Measurements from ENCODE around the gene DOP1B.

The DOP1B gene

DNA sequence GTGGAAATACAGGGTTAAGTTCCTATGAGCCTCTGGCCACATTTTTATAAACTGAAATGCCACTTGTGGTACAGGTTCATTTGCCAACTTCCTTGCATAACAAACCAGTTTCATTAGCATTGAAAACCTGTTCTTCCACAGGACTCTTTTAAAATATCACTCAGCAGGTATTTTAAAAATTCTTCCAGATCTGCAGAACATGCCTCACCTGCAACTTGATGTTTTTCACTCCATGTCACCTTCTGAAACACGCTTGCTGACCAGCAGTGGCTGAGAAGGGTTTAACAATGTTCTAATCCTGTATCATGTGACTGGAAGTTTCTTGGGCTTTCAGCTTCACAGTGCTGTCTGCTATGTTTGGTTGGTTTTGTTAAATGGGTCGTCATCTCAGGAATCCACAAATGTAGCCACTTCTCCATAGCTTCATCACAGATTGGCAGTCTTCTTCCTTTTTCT lies 39.3 kb upstream of the DOP1B start:
- H3K4me1 ChIP-seq (ENCODE audit: insufficient read depth, low read length, poor library complexity, severe bottlenecking), result peaks cover 4% of the 10 kb centered on the region
- no peak overlapping the region for H3K9ac ChIP-seq (ENCODE audit: low read depth, low read length, poor library complexity, severe bottlenecking)
- H3K27me3 ChIP-seq (ENCODE audit: insufficient read depth, low read length, poor library complexity, severe bottlenecking), result no peaks in the 10 kb centered on the region
- no peaks in the 10 kb centered on the region for H3F3A ChIP-seq (ENCODE audit: low read depth)
- no peaks in the 10 kb centered on the region for H3K9me2 ChIP-seq (replicated peaks; ENCODE audit: low read depth, low read length)
- TF ChIP-seq, protein P1, sequence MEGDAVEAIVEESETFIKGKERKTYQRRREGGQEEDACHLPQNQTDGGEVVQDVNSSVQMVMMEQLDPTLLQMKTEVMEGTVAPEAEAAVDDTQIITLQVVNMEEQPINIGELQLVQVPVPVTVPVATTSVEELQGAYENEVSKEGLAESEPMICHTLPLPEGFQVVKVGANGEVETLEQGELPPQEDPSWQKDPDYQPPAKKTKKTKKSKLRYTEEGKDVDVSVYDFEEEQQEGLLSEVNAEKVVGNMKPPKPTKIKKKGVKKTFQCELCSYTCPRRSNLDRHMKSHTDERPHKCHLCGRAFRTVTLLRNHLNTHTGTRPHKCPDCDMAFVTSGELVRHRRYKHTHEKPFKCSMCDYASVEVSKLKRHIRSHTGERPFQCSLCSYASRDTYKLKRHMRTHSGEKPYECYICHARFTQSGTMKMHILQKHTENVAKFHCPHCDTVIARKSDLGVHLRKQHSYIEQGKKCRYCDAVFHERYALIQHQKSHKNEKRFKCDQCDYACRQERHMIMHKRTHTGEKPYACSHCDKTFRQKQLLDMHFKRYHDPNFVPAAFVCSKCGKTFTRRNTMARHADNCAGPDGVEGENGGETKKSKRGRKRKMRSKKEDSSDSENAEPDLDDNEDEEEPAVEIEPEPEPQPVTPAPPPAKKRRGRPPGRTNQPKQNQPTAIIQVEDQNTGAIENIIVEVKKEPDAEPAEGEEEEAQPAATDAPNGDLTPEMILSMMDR (conservative IDR thresholded peaks at IDR 0.05; ENCODE audit: low read length), result no peak
- H4K20me1 ChIP-seq (ENCODE audit: insufficient read depth, low read length, poor library complexity, severe bottlenecking), result no peaks in the 10 kb centered on the region
- H3K79me2 ChIP-seq (ENCODE audit: insufficient read depth, low read length), result no peaks in the 10 kb centered on the region
- no peaks in the 10 kb centered on the region for H3K36me3 ChIP-seq (ENCODE audit: insufficient read depth, low read length)
- no peak overlapping the region for H3K4me2 ChIP-seq (ENCODE audit: low read depth, low read length, poor library complexity, severe bottlenecking)
- H3K4me3 ChIP-seq (ENCODE audit: low read length, poor library complexity, severe bottlenecking), result no peak overlapping the region
- no peaks in the 10 kb centered on the region for H3K9me3 ChIP-seq (ENCODE audit: insufficient read depth, low read depth, low read length)
- no peak overlapping the region for H2AFZ ChIP-seq (ENCODE audit: low read length)

GRCh38 chr21:36120304-36120888 lies 36.2 kb upstream of the DOP1B start:
- no peak overlapping the region for H3K4me3 ChIP-seq (ENCODE audit: low read length, poor library complexity, severe bottlenecking)

GRCh38 chr21:36122977-36123376 lies 33.6 kb upstream of the DOP1B start:
- H3K36me3 ChIP-seq (ENCODE audit: insufficient read depth, low read length), result no peaks in the 10 kb centered on the region
- H3K9me2 ChIP-seq (replicated peaks; ENCODE audit: low read depth, low read length), result no peaks in the 10 kb centered on the region

More at GRCh38 chr21:36120304-36120888, 36.2 kb upstream of the DOP1B start:
- Histone ChIP-seq H3K9me2 (replicated peaks; ENCODE audit: low read depth, low read length) (no peaks in the 10 kb centered on the region), H3K4me1 (ENCODE audit: insufficient read depth, low read length, poor library complexity, severe bottlenecking) (no peaks in the 10 kb centered on the region), H2AFZ (ENCODE audit: low read length) (no peak overlapping the region), H3K79me2 (ENCODE audit: insufficient read depth, low read length) (no peaks in the 10 kb centered on the region), H3K4me2 (ENCODE audit: low read depth, low read length, poor library complexity, severe bottlenecking) (no peak overlapping the region), H3F3A (ENCODE audit: low read depth) (no peaks in the 10 kb centered on the region), H3K27me3 (ENCODE audit: insufficient read depth, low read length, poor library complexity, severe bottlenecking) (no peaks in the 10 kb centered on the region), H3K9ac (ENCODE audit: low read depth, low read length, poor library complexity, severe bottlenecking) (no peak overlapping the region), H3K36me3 (ENCODE audit: insufficient read depth, low read length) (no peaks in the 10 kb centered on the region), H4K20me1 (ENCODE audit: insufficient read depth, low read length, poor library complexity, severe bottlenecking) (no peaks in the 10 kb centered on the region), H3K9me3 (ENCODE audit: insufficient read depth, low read depth, low read length) (no peaks in the 10 kb centered on the region)
- TF ChIP-seq EZH2phosphoT487 (IDR thresholded peaks at IDR 0.05; ENCODE audit: borderline replicate concordance), result no peak
- TF ChIP-seq, protein P1 (conservative IDR thresholded peaks at IDR 0.05; ENCODE audit: low read length), result no peak

More at GRCh38 chr21:36122977-36123376, 33.6 kb upstream of the DOP1B start:
- TF ChIP-seq, protein P1 (conservative IDR thresholded peaks at IDR 0.05; ENCODE audit: low read length), result no peak
- no peak for TF ChIP-seq EZH2phosphoT487 (IDR thresholded peaks at IDR 0.05; ENCODE audit: borderline replicate concordance)
- H2AFZ ChIP-seq (ENCODE audit: low read length), result no peak overlapping the region
- peaks cover 2% of the 10 kb centered on the region for H3K4me1 ChIP-seq (ENCODE audit: insufficient read depth, low read length, poor library complexity, severe bottlenecking)
- no peaks in the 10 kb centered on the region for H3K9me3 ChIP-seq (ENCODE audit: insufficient read depth, low read depth, low read length)
- no peaks in the 10 kb centered on the region for H3K79me2 ChIP-seq (ENCODE audit: insufficient read depth, low read length)
- H3K4me3 ChIP-seq (ENCODE audit: low read length, poor library complexity, severe bottlenecking), result no peak overlapping the region
- no peaks in the 10 kb centered on the region for H3K27me3 ChIP-seq (ENCODE audit: insufficient read depth, low read length, poor library complexity, severe bottlenecking)
- no peak overlapping the region for H3K4me2 ChIP-seq (ENCODE audit: low read depth, low read length, poor library complexity, severe bottlenecking)
- no peaks in the 10 kb centered on the region for H4K20me1 ChIP-seq (ENCODE audit: insufficient read depth, low read length, poor library complexity, severe bottlenecking)
- H3F3A ChIP-seq (ENCODE audit: low read depth), result no peaks in the 10 kb centered on the region
- no peak overlapping the region for H3K9ac ChIP-seq (ENCODE audit: low read depth, low read length, poor library complexity, severe bottlenecking)

Data from Loucy (cell line).